ENCODE results near the gene MAPKAPK3. TPM values are rescaled to one million over a fixed set of nuclear protein-coding genes. Genes with fewer than 3 reads are reported as not detected.

Gene MAPKAPK3
- total and polyA plus RNA-seq, 2 of the 4 experiments (the other 2 are of a cell fraction) = 38.3 to 57.2 TPM

DNA sequence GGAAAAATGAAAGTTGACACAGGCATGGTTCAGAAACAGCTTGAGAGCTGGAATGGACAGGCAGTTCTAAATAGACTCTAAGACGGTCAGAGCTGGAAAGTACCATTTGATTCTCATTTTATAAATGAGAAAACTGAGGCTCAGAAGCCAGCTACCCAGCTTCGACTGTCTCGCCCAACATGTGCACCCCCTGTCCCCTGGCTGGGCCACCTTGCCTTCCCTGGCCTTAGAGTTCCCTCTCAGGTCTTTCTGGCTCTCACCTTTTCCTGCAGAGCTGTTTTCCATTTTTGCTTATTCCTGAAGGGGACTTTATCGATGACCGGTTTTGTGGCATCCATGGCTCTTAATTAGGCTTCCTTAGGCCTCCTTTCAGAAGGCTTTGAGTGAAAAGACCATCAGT is 40.5 kb downstream of the MAPKAPK3 start:
- H3K14ac ChIP-seq (replicated peaks; ENCODE audit: low read depth, low read length) = no peak overlapping the region
- peaks cover 3% of the 10 kb centered on the region; the same call in 1 of the 2 replicates for H3K27me3 ChIP-seq (ENCODE audit: control insufficient read depth, insufficient read depth, low read length)
- DNase-seq (no peak), ATAC-seq (ENCODE audit: low read depth) (no peak)
- BruUV-seq (replicated peaks) = no TSS peak
- no peak overlapping the region for H3K18ac ChIP-seq (ENCODE audit: low read depth, low read length)
- H2AK9ac ChIP-seq (replicated peaks; ENCODE audit: low read depth, low read length, poor library complexity) = no peak overlapping the region
- H2BK5ac ChIP-seq (ENCODE audit: low read depth, low read length, poor library complexity, severe bottlenecking) = no peak overlapping the region
- no peak overlapping the region for H2BK15ac ChIP-seq (ENCODE audit: low read depth, low read length)
- H3K56ac ChIP-seq (ENCODE audit: extremely low read depth, insufficient read depth, low read length) = no peak overlapping the region
- no peak overlapping the region for H4K5ac ChIP-seq (ENCODE audit: low read depth, low read length)
- no peak overlapping the region for H4K91ac ChIP-seq (ENCODE audit: insufficient read depth, low read depth, low read length)
- no peak for TF ChIP-seq CHD1 (IDR thresholded peaks at IDR 0.05; ENCODE audit: low read depth, low read length)
- TF ChIP-seq CEBPB (IDR thresholded peaks at IDR 0.05; ENCODE audit: low read depth, low read length) = no peak
- no peak for TF ChIP-seq SMC3 (IDR thresholded peaks at IDR 0.05; ENCODE audit: low read depth, low read length)
- TF ChIP-seq BHLHE40 (IDR thresholded peaks at IDR 0.05; ENCODE audit: low read depth, low read length) = no peak
- no peak for TF ChIP-seq RFX5 (IDR thresholded peaks at IDR 0.05; ENCODE audit: low read depth, low read length)
- no peak for TF ChIP-seq RCOR1 (IDR thresholded peaks at IDR 0.05; ENCODE audit: insufficient replicate concordance, low read length)
- TF ChIP-seq MAFK (IDR thresholded peaks at IDR 0.05; ENCODE audit: low read depth, low read length) = no peak
- TF ChIP-seq, protein P1, sequence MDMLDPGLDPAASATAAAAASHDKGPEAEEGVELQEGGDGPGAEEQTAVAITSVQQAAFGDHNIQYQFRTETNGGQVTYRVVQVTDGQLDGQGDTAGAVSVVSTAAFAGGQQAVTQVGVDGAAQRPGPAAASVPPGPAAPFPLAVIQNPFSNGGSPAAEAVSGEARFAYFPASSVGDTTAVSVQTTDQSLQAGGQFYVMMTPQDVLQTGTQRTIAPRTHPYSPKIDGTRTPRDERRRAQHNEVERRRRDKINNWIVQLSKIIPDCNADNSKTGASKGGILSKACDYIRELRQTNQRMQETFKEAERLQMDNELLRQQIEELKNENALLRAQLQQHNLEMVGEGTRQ (IDR thresholded peaks at IDR 0.05; ENCODE audit: low read depth, low read length) = no peak
- TF ChIP-seq NFE2L2 (IDR thresholded peaks at IDR 0.05; ENCODE audit: low read depth, low read length) = no peak
- TF ChIP-seq, protein P2, sequence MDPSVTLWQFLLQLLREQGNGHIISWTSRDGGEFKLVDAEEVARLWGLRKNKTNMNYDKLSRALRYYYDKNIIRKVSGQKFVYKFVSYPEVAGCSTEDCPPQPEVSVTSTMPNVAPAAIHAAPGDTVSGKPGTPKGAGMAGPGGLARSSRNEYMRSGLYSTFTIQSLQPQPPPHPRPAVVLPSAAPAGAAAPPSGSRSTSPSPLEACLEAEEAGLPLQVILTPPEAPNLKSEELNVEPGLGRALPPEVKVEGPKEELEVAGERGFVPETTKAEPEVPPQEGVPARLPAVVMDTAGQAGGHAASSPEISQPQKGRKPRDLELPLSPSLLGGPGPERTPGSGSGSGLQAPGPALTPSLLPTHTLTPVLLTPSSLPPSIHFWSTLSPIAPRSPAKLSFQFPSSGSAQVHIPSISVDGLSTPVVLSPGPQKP (IDR thresholded peaks at IDR 0.05; ENCODE audit: borderline replicate concordance, low read depth, low read length) = no peak
- TF ChIP-seq MAZ (IDR thresholded peaks at IDR 0.05; ENCODE audit: borderline replicate concordance, low read depth, low read length) = no peak
- TF ChIP-seq, protein P3, sequence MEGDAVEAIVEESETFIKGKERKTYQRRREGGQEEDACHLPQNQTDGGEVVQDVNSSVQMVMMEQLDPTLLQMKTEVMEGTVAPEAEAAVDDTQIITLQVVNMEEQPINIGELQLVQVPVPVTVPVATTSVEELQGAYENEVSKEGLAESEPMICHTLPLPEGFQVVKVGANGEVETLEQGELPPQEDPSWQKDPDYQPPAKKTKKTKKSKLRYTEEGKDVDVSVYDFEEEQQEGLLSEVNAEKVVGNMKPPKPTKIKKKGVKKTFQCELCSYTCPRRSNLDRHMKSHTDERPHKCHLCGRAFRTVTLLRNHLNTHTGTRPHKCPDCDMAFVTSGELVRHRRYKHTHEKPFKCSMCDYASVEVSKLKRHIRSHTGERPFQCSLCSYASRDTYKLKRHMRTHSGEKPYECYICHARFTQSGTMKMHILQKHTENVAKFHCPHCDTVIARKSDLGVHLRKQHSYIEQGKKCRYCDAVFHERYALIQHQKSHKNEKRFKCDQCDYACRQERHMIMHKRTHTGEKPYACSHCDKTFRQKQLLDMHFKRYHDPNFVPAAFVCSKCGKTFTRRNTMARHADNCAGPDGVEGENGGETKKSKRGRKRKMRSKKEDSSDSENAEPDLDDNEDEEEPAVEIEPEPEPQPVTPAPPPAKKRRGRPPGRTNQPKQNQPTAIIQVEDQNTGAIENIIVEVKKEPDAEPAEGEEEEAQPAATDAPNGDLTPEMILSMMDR (conservative IDR thresholded peaks at IDR 0.05; ENCODE audit: low read depth, low read length) = no peak
- TF ChIP-seq FOS (IDR thresholded peaks at IDR 0.05; ENCODE audit: low read depth, low read length) = no peak
- TF ChIP-seq MXI1 (IDR thresholded peaks at IDR 0.05; ENCODE audit: borderline replicate concordance, low read depth, low read length) = no peak
- TF ChIP-seq RAD21 (IDR thresholded peaks at IDR 0.05; ENCODE audit: low read length) = no peak
- no peak for TF ChIP-seq POLR2A (IDR thresholded peaks at IDR 0.05; ENCODE audit: low read depth, low read length)
- in situ Hi-C loops (cut with MboI; ENCODE audit: low sequenced_read_pairs) = no loop called here
- H2BK20ac ChIP-seq (ENCODE audit: low read depth, low read length) = no peak overlapping the region
- H2AK5ac ChIP-seq (ENCODE audit: low read depth, low read length) = no peak overlapping the region
- no peak overlapping the region for H4K8ac ChIP-seq (ENCODE audit: low read depth in 2 of 2, low read length in 2 of 2)
- dilution Hi-C loops (cut with HindIII; ENCODE audit: low sequenced_read_pairs, unreplicated experiment) = no loop called here
- H3K36me3 ChIP-seq (ENCODE audit: control insufficient read depth, insufficient read depth, low read length) = no peaks in the 10 kb centered on the region
- ChIA-PET CTCF (no interaction called here), POLR2A (ENCODE audit: unreplicated experiment) (interaction anchor here (0.6 kb wide), 1 partner anchor 268 kb away, joined by 11 read pairs; no protein-coding TSS in a partner anchor)
- no peak overlapping the region for H3K4me3 ChIP-seq (ENCODE audit: insufficient read depth, low read depth, low read length)
- H2BK120ac ChIP-seq (ENCODE audit: low read depth, low read length) = no peak overlapping the region
- no peaks in the 10 kb centered on the region for H3K4me1 ChIP-seq (ENCODE audit: control insufficient read depth, insufficient read depth, low read length)
- no peak overlapping the region for H3K4me2 ChIP-seq (ENCODE audit: low read depth, low read length)
- no peak overlapping the region for H3K27ac ChIP-seq (ENCODE audit: insufficient read depth, low read length)
- H2AFZ ChIP-seq (replicated peaks; ENCODE audit: low read length, poor library complexity) = no peak overlapping the region
- no peaks in the 10 kb centered on the region for H3K9me1 ChIP-seq (ENCODE audit: insufficient read depth, low read length)
- intact Hi-C loops (cut with micrococcal nuclease) = no loop called here
- no peaks in the 10 kb centered on the region for H3K9me3 ChIP-seq (ENCODE audit: control insufficient read depth, insufficient read depth, low read length)
- H3K79me1 ChIP-seq (ENCODE audit: low read depth in 1 of 2, low read length in 2 of 2) = no peaks in the 10 kb centered on the region
- H3K4ac ChIP-seq (ENCODE audit: low read depth, low read length) = no peak overlapping the region
- no peak overlapping the region for H3K9ac ChIP-seq (ENCODE audit: low read depth, low read length)
- 90% methylated on average over 2 of the region's 5 CpGs; no CpG with 5 or more reads in 1 of the 2 experiments for WGBS, 2 experiments (ENCODE audit: extremely low coverage in 2 of 2, insufficient read length in 1 of 2)
- H3K23ac ChIP-seq (ENCODE audit: low read depth, low read length) = no peak overlapping the region
- no peaks in the 10 kb centered on the region; the same call in 1 of the 2 replicates for H4K20me1 ChIP-seq (ENCODE audit: insufficient read depth, low read length)

All from IMR-90 (cell line).